ENCODE results near the gene ITPRID2.
A peak's percentile ranks its signal among the peaks of the same experiment; 100 is the strongest.

ITPRID2 gene

GRCh38 chr2:181882246-181883020 is 9.1 kb upstream of the ITPRID2 start:
- DNase-seq, result no peak

- DNase-seq, result no peak
Observed at GRCh38 chr2:181884601-181885000, 6.9 kb upstream of the ITPRID2 start.

- DNase-seq, result no peak
Observed at GRCh38 chr2:181885096-181885495, 6.4 kb upstream of the ITPRID2 start.

DNA sequence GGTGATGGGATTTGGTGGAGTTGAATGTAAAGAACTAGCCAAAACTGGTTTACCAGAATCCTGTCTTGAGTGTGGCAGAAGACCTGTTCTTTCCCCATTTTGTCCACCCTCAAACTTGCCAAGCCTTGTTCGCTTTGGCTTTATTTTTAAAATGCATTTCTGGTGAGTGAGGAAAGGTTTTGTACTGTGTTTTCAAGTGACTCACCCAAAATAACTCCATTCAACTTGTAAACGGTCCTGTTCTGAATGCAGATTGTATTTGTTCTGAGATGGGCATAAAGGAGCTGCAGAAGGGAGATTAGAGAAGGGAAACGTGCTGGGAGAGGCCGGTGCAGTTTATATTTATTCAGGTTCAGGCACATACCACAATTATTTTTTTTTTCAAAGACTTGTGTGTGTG is 5.3 kb upstream of the ITPRID2 start:
- DNase-seq, result no peak

DNA sequence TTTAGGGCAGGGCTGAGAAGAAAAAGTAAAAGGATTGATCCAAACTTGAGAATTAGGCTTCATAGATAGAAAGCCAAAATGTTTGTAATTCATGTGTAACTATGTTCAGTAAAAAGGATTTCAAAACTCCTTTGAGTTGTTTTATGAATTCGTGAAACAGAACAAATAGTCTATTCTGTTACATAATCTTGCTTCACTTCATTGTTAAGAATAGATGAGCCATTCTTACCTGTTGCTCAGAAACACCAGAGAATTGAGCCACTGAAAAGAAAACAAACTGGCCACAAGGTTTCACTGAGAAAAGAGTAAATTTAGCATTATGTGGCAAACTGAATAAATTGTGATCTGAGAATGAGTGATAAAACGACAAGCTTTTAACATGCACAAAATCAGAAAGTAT is 4.5 kb upstream of the ITPRID2 start:
- DNase-seq, result no peak

- DNase-seq, result no peak
Observed at GRCh38 chr2:181889776-181890175, 1.8 kb upstream of the ITPRID2 start.

- no peak for DNase-seq
Observed at GRCh38 chr2:181890271-181890670, 1.3 kb upstream of the ITPRID2 start.

GRCh38 chr2:181891966-181892798 is 652 bp downstream of the ITPRID2 start:
- peak; percentile 70 for DNase-seq

DNA sequence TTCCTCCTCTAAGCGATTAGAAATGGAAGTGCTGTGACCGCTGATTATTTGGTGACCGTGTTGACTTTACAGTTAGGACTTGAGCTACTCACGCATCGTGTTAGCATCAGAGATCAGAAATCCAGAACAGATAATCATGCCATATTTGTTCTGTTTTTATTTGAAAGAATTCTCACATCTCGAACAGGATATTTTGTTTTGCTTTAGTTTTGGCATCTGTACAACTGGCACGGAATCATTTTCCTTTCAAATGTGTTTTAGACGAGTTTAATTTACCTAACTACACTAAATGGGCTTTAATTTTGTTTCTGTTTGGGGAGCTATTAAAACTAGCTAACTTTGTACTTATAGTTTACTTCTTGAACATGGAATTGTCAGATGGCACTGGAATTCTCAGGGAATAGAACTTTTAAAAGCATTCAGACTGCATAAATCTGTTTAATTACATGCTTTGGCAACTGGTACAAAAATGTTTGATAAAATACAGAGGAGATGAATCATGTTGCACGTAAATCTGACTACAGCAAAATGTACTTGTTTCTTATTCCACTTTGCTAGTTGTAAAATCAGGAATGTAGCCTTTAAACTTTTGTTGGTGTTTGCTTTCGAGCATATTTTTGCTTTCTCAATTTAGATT is 1.4 kb downstream of the ITPRID2 start:
- DNase-seq, result peak; percentile 55

DNA sequence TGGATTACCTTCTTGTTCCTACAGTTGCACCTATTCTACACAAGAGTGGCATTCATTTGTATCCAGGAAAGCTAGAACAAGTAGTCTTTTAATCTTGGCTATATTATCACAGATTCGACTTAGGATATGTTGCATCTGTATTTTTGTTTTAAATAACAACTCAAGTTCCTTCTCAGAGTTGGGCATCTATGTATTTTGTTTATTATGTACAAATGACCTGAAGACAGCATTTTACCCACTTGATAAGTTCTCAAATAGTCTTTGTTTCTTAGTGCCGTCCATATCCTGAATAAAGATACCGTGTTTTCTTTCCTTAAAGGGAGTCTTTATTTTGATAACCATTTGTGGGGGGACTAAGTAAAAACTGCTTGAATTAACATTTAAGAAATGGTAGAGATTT is 2.9 kb downstream of the ITPRID2 start:
- no peak for DNase-seq

DNA sequence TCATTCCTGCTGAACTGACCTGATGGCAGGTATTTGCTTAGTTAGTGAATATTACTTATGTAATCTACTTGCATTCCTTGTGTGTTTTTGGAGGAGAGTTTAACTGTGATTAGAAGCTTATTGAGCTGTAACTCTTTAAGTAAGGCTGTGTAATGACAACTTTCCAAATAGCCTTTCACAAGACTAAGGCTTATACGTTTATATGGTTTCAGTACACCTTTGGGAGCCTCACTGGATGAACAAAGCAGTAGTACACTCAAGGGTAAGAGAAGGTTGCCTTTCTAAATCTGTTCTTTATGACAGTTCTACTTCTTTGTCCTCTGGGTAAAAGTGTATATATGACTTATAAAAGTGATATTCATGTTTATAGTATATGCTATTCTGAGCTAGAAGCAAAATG is 4.3 kb downstream of the ITPRID2 start:
- DNase-seq, result no peak

DNA sequence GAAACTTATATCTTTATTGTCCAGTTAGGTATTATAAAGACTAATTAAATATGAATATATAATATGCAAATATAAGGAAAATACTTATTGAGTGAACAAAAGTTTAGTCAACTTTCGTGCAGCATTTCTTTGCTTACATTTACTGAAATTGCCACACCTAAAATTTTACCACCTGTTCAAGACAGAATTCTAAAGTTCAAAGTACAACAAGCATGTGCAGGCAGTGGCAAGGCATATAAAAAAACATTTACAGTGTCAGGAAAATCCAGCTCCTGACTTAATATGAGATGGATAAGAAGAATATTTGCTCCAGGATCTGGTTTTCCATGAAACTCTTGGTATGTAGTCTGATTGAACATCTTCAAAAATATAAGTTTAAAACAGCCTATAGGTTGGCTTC is 4.8 kb downstream of the ITPRID2 start:
- no peak for DNase-seq

GRCh38 chr2:181900007-181900651 is 8.6 kb downstream of the ITPRID2 start:
- no peak for DNase-seq

GRCh38 chr2:181902625-181903024 is 11.1 kb downstream of the ITPRID2 start:
- DNase-seq, result no peak

- DNase-seq, result no peak
Observed at GRCh38 chr2:181904022-181904632, 12.6 kb downstream of the ITPRID2 start.

- DNase-seq, result no peak
Observed at GRCh38 chr2:181907057-181907456, 15.5 kb downstream of the ITPRID2 start.

- no peak for DNase-seq
Observed at GRCh38 chr2:181907635-181908034, 16.1 kb downstream of the ITPRID2 start.

DNA sequence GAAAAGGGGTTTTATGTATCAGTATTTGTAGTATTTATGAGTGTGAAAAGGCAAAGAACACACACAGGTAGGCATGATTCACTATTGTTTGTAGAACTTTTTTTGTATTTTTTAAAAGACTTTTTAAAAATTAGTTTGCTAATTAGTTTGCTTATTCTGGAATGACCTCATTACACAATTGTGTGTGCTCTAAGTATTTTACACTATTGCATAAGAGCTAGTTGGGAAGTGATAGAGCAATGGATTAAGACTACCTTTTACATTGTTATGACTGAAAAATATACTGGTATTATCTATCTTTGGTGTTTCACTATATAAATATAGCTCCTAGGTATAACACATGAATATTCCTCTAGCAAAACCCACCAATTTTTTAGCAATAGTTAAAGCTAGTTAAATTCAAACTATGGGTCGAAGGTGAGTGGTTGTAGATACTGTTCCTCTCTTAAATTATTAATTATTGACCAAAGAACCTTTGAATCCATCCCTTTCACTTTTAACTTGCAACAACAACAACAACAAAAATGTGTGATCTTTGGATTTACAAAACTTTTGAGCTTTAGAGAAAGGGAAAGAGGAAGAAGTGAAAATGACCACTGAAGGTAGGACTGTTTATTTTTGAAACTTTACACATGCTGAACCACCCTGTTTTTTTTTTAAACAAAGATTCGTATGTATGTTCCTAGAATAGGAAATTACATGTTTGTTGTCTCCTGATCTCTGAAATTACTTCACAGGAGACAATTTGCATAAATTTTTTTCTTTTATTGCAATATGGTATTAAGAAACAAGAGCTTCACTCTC is 18.7 kb downstream of the ITPRID2 start:
- DNase-seq, result no peak

DNA sequence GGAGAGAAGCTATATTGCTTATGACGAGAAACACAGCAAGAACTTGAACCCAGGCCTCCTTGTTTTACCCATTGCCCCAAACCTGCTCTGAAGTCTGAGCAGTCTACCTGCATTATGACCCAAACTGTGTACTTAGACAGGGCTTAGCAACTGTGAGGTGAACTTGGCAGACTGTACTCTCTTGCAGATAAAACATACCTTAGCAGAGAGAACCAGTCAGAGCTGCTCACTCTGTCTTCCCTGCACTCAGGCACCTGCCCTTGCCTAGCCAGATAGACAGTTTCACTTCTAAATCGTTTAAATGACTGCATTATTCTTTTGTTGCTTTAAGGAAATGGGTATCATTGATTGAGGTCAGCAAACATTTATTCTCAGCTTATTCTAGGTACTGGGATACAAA is 20.3 kb downstream of the ITPRID2 start:
- no peak for DNase-seq

- DNase-seq, result no peak
Observed at GRCh38 chr2:181915102-181915501, 23.6 kb downstream of the ITPRID2 start.

DNA sequence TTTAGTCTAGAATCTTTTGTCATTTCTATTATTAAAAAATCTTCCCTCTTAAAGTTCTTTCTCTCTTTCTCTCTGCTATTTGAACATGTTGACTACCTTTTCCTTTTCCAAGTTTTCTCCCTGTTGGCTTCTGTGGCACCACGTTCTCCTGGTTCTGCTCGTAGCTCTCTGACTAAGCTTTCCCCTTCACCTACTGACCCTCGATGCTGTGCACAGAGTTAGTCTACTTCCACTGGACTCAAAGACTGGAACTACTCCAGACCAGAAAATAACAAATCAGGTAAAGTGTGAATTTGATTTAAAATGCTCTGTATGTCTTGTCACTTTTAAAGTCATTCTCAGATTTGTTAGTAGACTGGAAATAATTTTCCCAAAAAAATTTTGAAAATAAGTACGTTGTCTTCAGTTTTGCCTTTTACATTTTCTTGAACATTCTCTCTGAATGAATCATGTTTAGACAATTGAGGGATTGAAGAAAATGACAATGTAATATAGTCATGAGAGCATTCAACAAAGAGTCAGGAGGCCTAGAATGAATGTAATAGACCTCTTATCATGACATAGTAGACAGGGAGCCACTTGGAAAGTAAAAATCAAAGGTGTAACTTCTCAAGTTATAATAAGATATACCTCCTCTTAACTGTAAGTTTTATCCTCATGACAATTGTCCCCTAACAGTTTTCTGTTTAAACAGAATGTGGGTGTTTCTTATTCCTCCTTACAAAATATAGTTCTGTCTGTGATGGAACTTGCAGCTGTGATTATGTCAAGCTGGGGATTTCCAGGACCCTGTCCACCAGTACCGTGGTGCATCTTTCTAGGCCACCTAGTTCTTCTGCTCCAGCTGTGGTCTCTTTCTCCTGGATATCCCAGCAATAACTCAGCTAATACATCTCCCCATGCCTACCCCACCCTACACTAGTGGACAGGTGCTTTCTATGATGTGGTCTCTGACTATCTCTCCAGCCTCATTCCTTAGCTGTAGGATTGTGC is 25.5 kb downstream of the ITPRID2 start:
- no peak for DNase-seq
